Measurements from ENCODE around the gene IVNS1ABP.
"Not testable (repeated sequence)": the region's sequence is repeated elsewhere in the genome, so short reads cannot be mapped to it uniquely, and the experiment has no call there.

IVNS1ABP gene

DNA sequence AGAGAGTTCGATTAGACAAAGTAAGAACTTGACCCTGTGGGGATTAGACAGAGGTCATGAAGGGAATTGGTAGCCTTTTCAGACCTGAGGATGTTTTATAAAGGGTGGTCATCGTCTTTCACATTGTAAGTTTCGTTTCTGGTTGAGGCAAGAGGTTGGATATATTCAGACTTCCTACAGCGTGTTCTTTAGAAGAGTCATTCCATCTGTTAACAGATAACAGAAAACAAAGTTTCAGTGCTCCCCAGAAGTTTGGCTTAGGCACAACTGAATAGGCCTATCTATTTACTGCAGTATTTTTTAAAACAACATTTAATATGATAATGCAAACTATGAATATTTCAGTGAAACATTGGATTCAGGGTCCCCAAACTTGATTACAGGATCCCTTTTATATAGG is 17.1 kb upstream of the IVNS1ABP start:
- no peak for DNase-seq (ENCODE audit: low spot score)

DNA sequence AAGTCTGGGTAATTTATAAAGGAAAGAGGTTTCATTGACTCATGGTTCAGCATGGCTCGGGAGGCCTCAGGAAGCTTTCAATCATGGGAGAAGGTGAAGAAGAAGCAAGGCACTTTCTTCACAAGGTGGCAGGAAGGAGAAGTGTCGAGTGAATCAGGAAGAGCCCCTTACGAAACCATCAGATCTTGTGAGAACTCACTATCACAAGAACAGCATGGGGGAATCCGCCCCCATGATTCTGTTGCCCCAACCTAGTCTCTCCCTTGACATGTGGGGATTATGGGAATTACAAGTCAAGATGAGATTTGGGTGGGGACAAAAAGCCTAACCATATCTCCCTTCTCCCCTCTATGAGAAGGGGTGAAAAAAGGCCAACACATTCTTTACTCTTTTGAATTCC is 11.2 kb upstream of the IVNS1ABP start:
- no peak for DNase-seq (ENCODE audit: low spot score)

DNA sequence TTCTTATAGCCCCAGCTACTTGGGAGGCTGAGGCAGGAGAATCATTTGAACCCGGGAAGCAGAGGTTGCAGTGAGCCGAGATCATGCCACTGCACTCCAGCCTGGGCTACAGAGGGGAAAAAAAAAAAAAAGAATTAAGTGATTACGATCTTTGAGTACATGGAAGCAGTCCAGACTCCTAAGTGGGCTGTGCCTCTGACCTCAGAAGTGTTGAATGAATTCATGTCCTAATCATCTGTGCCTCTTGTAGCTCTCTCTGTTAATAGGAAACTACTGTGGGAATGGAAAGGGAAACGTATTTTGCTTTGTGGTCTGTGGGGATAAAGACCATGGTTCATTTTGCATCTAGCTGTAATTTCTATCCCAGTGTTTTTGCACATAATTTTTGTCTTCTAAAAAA is 8.4 kb upstream of the IVNS1ABP start:
- no peak for DNase-seq (ENCODE audit: low spot score)

DNA sequence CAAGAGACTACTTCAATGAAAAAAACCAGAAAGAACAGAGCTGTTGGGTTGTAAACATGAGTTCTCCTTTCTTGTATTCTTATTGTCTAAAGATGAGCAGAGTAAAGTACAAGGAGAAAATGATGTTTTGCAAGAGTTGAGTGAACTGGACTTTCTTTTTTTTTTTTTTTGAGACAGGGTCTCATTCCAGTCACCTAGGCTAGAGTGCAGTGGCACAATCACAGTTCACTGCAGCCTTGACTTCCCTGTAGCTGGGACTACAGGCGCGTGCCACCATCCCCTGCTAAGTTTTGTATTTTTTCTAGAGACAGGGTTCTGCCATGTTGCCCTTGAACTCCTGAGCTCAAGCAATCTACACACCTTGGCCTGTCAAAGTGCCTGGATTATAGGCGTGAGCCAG is 7.1 kb upstream of the IVNS1ABP start:
- DNase-seq (ENCODE audit: low spot score) = no peak

DNA sequence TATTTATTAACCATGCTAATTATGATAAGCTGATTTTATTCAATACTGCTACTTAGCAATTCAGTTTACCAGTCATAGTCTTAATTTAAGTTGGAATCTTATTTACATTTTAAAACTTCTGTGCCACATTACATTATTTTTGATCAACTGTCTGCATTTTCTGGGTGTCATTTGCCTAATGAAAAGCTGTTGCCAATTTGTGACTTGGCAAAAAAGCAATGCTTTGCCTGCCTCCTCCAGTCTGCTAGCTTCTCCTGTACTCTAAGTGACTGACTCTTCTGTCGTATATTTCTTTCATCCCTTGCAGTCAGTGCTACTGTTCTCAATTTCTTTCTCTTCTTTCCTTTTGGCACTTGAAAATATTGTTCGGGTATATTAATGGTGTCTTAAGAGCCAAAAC is 5.6 kb upstream of the IVNS1ABP start:
- DNase-seq (ENCODE audit: low spot score) = no peak

- DNase-seq (ENCODE audit: low spot score) = not testable (repeated sequence)
Observed at GRCh38 chr1:185321653-185322221, 4.7 kb upstream of the IVNS1ABP start.

DNA sequence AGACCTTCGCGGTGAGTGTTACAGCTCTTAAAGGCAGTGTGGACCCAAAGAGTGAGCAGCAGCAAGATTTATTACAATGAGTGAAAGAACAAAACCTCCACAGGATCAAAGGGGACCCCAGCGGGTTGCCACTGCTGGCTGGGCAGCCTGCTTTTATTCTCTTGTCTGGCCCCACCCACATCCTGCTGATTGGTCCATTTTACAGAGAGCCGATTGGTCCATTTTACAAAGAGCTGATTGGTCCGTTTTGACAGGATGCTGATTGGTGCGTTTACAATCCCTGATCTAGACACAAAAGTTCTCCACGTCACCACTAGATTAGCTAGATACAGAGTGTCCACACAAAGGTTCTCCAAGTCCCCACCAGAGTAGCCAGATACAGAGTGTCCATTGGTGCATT is 4.1 kb upstream of the IVNS1ABP start:
- DNase-seq (ENCODE audit: low spot score) = not testable (repeated sequence)

GRCh38 chr1:185319139-185319475 is 2.1 kb upstream of the IVNS1ABP start:
- DNase-seq (ENCODE audit: low spot score) = no peak

DNA sequence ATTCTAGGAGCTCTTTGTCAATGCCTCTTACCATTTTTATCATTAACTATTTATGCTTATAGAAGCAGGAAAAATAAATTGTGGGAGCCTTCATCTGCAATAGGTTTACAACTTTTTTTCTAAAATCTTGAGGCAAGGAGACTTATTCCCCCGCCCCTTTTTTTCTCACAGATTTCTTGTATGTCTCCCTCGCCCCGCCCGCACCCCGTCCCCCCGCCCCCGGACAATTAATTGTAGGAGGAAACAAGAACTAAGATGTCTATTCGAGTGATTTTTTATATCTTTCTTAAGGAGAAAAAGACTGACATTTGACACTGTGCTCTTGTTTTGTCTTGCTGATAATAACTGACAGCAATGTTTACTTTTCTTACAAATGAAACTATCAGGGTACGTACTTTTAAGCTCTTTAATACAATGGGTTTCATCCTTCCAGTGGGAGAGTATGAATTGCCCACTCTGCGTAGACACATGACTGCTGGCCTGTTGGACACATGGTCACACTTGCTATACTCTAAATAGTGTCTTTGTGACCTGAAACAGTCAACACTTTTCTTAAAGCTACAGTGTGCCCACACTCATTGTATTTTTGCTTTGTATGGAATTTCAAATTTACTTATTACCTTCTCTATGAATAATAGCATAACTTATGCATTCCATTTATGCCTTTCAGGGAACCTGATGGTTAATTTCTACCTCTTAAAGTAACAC is 1.5 kb upstream of the IVNS1ABP start:
- DNase-seq (ENCODE audit: low spot score) = no peak

GRCh38 chr1:185317886-185318310 is 855 bp upstream of the IVNS1ABP start:
- peak; percentile 29 for DNase-seq (ENCODE audit: low spot score)

GRCh38 chr1:185316163-185317033 is 645 bp downstream of the IVNS1ABP start:
- DNase-seq (ENCODE audit: low spot score) = peak; percentile 84

- no peak for DNase-seq (ENCODE audit: low spot score)
Observed at GRCh38 chr1:185315445-185316071, 1.5 kb downstream of the IVNS1ABP start.

- no peak for DNase-seq (ENCODE audit: low spot score)
Observed at GRCh38 chr1:185314411-185314810, 2.6 kb downstream of the IVNS1ABP start.

- no peak for DNase-seq (ENCODE audit: low spot score)
Observed at GRCh38 chr1:185312361-185313138, 4.5 kb downstream of the IVNS1ABP start.

DNA sequence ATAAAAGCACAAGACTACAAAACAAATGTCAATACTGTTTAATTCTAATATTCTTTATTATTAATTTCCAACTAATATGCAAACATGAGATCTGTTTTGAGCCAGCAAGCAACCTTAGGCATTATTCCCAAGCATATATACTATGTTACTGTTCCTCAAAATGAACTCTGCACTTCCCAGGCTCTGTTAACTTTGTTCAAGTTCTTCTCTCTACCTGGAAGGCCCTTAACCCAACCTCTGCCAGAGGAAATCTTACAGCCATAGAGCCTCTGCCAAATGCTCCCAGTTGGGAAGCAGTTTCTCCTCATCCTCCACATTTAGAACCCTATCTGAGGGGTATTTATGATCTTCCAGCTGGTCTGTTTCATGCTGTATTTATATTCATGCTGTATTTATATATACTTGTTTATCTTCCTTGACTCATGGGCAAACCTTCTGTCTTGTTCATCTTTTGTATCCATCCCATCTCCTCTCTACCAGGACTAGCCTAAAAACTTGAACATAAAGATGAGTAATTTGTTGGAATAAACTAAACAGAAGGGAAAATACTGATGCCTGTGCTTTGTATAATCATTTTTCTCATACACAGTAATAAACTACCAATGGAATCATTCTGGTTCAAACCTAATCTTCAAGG is 5.3 kb downstream of the IVNS1ABP start:
- DNase-seq (ENCODE audit: low spot score) = no peak

DNA sequence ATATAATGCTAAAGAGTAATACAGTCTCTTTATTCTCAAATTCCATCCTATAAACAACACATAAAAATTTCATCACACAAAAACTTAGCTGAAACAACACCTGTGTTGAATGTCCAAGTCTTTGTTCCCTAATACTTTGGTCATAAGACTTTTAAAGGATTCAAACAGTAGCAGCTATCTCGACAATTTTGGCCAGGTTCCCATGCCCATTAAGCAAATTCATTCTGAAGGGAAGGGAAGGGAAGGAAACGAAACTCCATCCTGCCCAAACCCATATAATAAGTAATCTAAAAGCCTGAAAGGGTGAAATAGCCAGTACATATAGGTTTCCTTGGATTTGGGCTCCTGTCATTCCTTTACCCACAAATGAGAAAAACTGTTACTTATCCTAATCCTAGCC is 7.5 kb downstream of the IVNS1ABP start:
- DNase-seq (ENCODE audit: low spot score) = no peak

DNA sequence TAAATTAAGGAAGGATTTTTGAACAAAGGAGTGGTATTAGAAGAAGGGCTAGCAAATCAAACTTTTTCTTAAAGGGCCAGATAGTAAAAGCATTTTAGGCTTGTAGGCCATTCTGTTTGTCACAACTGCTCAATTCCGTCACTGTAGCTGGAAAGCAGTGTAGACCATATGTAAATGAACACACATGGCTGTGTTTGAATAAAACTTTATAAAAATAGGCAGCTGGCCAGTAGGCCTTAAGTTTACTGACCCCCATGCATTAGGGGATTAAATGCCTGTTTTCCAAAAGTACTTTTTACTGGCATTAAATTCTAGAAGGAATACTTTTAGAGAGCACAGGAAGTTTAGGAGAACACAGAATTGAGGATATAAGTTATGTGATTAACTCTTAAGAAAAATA is 8.9 kb downstream of the IVNS1ABP start:
- no peak for DNase-seq (ENCODE audit: low spot score)

DNA sequence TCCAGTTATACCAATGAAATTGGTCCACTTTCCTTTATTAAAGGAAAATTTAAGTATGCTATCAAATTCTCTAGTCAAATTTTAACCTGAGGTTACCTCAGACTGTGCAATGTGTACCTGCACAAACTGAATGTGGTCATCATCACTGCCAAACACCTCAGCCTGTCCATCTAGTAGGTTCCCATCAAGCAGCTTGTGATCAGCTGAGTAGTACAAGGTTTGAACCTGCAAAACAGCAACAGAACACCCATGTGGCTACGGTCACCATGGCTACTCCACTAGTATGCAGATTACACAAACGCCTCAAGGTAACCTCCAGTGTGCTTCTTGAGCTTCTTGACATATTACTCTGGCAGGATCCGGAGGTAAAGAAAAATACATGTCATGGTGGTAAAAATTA is 11.6 kb downstream of the IVNS1ABP start:
- no peak for DNase-seq (ENCODE audit: low spot score)

DNA sequence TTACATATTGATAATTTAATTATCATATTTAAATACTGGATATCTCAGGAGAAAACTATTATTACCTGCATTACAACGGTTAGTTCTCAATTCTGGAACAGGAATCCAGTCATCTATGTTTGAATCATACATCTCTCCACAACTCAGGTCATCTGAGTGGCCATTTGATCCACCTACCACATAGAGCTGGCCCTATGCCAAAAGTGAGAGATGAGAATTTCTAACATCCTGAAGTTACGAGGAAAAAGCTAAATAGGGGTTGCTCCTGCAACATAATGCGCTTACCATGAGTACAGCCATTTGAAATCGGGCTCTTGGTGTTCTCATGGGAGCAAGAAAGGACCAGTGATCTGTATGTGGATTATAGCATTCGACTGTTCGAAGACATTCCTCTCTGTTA is 16.9 kb downstream of the IVNS1ABP start:
- no peak for DNase-seq (ENCODE audit: low spot score)

- no peak for DNase-seq (ENCODE audit: low spot score)
Observed at GRCh38 chr1:185297982-185298381, 19.1 kb downstream of the IVNS1ABP start.

- DNase-seq (ENCODE audit: low spot score) = no peak
Observed at GRCh38 chr1:185295091-185295490, 22.0 kb downstream of the IVNS1ABP start.

Measured in iPS-NIHi11 (cell line).